ENCODE measurements around the gene CASP8.
"Not testable (repeated sequence)": the region's sequence is repeated elsewhere in the genome, so short reads cannot be mapped to it uniquely, and the experiment has no call there.

The CASP8 gene

DNA sequence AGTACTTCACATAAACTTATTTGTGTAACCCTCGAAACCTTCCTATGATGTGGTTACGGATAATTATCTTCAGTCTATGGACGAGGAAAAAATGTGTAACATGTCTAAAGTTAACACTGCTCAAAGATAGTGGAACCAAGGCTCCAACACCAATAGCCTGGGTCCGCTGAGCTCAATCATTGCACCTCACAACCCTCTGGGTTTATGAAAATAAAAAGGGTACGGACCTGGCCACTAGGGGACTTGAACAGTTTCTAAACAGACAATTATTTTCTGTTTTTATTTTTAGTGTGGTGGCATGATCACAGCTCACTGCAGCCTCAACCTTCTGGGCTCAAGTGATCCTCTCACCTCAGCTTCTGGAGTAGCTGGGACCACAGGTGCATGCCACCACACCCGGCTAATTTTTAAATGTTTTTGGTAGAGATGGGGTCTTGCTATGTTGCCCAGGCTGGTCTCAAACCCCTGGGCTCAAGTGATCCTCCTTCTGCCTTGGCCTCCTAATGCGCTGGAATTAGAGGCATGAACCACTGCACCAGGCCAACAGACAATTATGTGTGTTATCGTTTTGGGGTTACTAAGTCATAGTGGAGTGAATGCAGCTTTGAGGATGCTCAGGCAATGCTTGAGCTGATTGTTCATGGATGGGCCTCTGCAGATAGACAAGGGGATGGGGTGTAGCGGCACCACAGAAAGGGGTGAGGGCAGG is 10.1 kb downstream of the CASP8 start:
- no peak for DNase-seq (ENCODE audit: low read depth)

DNA sequence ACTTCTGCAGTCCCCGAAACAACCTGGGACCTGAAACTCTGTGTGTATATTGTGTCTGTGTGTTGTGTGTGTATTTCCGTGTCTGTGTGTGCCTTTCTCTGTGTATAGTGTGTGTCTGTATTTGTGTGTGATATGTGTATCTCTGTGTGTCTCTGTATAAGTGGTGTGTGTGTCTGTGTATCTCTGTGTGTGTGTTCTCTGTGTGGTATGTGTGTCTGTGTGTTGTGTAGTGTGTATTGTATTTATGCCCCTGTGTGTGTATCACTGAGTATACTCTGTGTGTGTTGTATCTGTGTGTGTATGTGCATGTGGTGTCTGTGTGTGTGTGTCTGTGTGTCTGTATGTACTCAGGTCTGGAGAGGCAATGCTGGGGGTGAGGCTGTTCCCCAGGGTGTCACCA is 11.6 kb downstream of the CASP8 start:
- no peak for DNase-seq (ENCODE audit: low read depth)

DNA sequence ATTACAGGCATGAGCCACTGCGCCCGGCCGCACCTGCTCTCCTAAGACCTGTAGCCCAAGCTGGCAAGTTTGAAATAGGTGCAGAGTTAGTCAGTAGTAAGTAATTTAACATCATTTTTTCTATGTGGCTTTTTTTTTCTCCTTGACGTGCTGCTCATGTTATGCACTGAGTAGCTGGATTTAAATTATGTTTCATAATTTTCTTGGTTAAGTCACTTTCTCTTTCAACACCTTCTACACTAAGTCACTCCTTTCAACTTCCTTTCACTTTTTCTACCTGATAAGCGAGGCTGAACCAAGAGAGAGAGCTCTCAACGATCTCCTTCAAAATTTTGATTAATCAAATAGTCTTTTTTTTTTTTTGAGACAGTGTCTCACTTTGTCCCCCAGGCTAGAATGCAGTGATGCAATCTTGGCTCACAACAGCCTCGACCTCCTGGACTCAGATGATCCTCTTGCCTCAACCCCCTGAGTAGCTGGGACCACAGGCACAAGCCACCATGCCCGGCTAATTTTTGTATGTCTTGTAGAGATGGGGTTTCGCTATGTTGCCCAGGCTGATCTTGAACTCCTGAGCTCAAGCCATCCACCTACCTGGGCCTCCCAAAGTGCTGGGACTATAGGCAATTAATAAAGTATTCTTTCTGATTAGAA is 13.1 kb downstream of the CASP8 start:
- no peak for DNase-seq (ENCODE audit: low read depth)

GRCh38 chr2:201275069-201275468 is 14.7 kb downstream of the CASP8 start:
- DNase-seq (ENCODE audit: low read depth), result no peak

GRCh38 chr2:201275990-201276389 is 15.7 kb downstream of the CASP8 start:
- no peak for DNase-seq (ENCODE audit: low read depth)

DNA sequence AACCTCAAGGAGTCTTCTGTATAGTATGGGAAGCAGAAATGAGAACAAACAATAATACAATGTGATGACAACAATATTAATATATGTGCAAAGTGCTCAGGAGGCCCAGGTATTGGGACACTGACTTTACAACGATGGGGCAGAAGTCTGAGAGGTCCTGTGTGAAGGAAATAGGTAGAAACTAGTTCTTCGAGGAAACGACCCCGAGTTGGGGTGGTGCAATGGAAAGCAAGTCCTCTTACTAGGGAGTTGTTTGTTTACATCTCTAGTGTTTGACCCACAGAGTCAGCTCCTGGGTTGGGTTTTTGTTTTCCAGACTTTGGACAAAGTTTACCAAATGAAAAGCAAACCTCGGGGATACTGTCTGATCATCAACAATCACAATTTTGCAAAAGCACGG is 16.2 kb downstream of the CASP8 start:
- DNase-seq (ENCODE audit: low read depth), result no peak

DNA sequence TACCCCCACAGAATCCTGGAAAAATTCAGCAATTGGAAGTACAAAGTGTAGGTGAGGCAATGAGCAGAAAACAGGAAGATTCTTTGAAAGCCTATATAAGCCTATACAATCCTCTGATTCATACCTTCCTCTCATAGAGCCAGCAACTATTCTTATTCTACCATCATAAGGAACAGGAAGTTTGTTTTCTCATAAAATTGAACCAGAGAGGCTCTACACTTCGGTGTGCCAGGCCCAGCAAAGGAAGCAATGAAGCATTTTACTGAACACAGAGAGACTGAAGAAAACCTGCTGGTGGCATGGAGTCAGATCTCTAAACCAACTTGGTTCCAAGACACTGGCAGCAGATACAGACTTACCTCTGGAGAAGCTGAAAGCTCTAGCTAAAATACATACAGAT is 18.7 kb downstream of the CASP8 start:
- no peak for DNase-seq (ENCODE audit: low read depth)

- DNase-seq (ENCODE audit: low read depth), result no peak
These were observed 20.1 kb downstream of the CASP8 start for GRCh38 chr2:201280191-201281040.

GRCh38 chr2:201285499-201285898 is 25.2 kb downstream of the CASP8 start:
- DNase-seq (ENCODE audit: low read depth), result no peak

DNA sequence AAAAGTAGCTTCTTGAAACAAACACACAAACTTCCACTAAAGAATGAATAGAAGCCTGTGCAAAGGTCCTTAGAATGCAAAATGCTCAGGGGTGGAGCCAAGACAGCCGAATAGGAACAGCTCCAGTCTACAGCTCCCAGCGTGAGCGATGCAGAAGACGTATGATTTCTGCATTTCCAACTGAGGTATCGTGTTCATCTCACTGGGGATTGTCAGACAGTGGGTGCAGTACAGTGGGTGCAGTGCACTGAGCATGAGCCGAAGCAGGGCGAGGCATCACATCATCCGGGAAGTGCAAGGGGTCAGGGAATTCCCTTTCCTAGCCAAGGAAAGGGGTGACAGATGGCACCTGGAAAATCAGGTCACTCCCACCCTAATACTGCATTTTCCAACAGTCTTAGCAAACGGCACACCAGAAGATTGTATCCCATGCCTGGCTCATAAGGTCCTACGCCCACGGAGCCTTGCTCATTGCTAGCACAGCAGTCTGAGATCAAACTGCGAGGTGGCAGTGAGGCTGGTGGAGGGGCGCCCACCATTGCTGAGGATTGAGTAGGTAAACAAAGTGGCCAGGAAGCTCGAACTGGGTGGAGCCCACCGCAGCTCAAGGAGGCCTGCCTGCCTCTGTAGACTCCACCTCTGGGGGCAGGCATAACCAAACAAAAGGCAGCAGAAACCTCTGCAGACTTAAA is 30.3 kb downstream of the CASP8 start:
- DNase-seq (ENCODE audit: low read depth), result not testable (repeated sequence)

DNA sequence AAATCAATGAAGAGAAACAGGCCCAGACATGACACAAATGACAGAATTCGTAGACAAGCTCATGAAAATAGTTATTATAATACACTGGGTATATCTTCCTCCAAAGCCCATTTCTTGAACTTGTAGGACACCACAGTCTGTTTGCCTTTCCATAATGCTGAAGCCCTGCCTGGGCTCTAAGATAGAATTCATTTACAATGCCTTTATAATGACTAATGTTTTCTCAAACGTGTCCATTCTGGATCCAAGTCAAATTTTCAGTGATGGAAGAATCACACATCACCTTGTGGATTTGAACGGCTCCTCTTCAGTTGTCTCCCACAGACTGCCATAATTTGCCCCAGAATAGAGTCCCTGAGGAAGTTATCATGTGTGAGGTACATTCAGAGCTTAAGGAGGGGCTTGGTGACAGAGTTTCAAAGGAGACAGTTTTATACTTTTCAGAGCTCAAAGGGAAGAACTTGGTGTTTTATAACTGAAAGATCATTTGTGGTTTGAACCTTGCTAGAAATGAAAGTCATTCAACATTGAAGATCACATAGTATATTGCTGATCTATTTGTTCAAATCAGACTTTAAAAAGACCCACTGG is 38.2 kb downstream of the CASP8 start:
- no peak for DNase-seq (ENCODE audit: low read depth)

DNA sequence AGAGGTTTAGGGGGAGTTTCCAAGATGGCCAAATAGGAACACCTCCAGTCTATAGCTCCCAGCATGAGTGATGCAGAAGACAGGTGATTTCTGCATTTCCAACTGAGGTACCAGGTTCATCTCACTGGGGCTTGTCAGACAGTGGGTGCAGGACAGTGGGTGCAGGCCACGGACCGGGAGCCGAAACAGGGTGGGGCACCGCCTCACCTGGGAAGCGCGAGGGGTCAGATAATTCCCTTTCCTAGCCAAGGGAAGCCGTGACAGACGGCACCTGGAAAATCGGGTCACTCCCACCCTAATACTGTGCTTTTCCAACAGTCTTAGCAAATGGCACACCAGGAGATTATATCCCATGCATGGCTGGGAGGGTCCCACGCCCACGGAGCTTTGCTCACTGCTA is 39.6 kb downstream of the CASP8 start:
- DNase-seq (ENCODE audit: low read depth), result not testable (repeated sequence)

DNA sequence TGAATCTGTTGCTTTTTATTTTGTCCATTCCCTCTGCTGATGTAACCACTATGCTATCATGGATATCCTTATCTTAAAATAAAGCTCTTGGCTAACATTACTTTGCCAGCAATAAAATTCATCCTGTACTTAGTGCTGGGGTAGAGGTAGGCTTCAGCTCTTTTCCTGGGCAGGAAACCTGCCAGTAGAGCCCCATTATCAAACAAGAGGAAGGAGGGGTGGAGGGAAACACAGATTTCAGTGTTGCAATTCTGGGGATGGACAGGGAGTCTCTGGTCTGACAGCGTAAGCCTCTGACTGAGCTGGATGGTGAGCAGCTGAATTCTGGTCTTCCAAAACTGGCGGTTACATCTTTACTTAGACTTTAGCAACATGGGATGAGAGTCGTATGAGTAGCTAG is 47.5 kb downstream of the CASP8 start:
- DNase-seq (ENCODE audit: low read depth), result no peak

DNA sequence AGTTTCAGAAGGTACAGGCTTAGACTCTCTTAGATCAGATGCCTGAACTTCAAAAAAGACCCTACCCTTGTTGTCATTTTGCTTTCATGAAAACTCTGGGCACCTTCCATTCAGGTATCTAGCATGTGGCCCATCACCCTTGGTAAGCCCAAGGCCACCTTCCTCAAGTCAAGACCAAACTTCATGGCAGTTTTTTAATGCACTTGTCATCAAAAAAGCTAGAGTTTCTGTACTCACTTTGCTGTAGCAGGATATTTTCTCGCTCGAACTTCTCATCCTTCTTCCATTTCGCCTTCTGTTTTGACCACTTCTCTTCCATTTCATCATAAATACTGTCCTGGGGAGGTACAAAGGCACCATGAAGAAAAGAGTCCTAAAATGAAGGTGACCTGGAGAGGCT is 48.6 kb downstream of the CASP8 start:
- no peak for DNase-seq (ENCODE audit: low read depth)

DNA sequence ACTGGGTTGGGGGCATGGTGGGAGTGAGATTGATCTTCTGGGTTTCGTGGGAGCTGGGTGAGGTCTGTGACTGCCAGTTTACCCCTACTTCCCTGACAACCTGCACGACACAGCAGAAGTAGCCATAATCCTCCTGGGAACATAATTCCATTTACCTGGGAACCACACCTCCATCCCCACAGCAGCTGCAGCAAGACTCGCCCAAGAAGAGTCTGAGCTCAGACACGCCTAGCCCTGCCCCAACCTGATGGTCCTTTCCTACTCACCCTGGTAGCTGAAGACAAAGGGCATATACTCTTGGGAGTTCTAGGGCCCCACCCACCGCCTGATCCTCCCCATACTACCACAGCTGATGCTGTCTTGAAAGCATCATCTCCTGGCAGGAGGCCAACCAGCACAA is 53.0 kb downstream of the CASP8 start:
- no peak for DNase-seq (ENCODE audit: low read depth)

GRCh38 chr2:201319511-201319910 is 59.2 kb downstream of the CASP8 start:
- no peak for DNase-seq (ENCODE audit: low read depth)

DNA sequence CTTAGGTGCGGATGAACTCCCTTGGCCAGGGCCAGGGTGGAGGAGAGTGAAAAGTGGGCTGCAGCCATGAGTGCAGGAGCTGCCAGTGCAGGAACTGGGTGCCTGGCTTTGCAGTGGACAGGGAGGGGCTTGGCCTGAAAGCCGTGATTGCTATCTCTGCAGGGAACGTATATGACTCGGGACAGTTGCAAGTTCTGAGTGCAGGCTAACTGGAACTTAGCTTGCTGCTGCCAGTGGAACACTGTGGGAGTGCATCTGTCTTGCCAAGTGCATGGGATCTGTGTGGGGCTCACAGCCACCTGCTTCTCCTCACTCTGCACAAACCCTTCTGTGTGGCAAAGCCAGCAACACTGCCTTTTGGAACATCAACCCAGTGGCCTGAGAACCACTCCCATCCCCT is 59.9 kb downstream of the CASP8 start:
- no peak for DNase-seq (ENCODE audit: low read depth)

- no peak for DNase-seq (ENCODE audit: low read depth)
These were observed 60.4 kb downstream of the CASP8 start for GRCh38 chr2:201320701-201321100.

DNA sequence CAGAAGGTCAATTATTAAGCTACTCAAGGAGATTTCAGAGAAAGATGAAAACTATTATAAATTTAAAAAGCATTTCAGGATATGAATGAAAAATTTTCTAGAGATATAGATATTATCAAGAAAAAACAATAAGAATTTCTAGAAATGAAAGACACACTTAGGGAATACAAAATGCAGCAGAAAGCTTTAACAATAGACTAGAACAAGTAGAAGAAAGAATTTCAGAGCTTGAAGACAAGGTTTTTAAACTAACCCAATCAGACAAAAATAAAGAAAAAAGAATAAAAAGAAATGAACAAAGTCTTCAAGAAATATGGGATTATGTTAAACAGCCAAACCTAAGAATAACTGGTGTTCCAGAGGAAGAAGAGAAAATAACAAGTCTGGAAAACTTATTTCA is 62.4 kb downstream of the CASP8 start:
- DNase-seq (ENCODE audit: low read depth), result no peak

- no peak for DNase-seq (ENCODE audit: low read depth)
These were observed 67.3 kb downstream of the CASP8 start for GRCh38 chr2:201327678-201328077.

DNA sequence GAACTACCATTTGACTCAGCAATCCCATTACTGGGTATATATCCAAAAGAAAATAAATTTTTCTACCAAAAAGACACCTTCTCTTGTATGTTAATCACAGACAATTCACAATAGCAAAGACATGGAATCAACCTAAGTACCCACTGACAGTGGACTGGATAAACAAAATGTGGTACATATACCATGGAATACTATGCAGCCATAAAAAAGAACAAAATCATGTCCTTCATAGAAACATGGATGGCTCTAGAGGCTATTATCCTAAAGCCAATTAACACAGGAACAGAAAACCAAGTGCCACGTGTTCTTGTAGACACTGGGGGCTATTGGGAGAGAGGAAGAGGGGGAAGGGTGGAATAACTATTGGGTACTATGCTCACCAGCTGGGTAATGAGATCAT is 69.1 kb downstream of the CASP8 start:
- no peak for DNase-seq (ENCODE audit: low read depth)

All from stimulated activated CD4-positive, alpha-beta T cell treated with anti-CD3 and anti-CD28 coated beads, Interleukin-2, amount 100 ng/mL, for 4 hours (primary cell).